ENCODE measurements around the gene GPC3. TPM values are rescaled to one million over a fixed set of nuclear protein-coding genes. Genes with fewer than 3 reads are reported as not detected.
"Not testable (repeated sequence)": the region's sequence is repeated elsewhere in the genome, so short reads cannot be mapped to it uniquely, and the experiment has no call there.

GPC3 gene
- total RNA-seq, 1 donor: not detected

DNA sequence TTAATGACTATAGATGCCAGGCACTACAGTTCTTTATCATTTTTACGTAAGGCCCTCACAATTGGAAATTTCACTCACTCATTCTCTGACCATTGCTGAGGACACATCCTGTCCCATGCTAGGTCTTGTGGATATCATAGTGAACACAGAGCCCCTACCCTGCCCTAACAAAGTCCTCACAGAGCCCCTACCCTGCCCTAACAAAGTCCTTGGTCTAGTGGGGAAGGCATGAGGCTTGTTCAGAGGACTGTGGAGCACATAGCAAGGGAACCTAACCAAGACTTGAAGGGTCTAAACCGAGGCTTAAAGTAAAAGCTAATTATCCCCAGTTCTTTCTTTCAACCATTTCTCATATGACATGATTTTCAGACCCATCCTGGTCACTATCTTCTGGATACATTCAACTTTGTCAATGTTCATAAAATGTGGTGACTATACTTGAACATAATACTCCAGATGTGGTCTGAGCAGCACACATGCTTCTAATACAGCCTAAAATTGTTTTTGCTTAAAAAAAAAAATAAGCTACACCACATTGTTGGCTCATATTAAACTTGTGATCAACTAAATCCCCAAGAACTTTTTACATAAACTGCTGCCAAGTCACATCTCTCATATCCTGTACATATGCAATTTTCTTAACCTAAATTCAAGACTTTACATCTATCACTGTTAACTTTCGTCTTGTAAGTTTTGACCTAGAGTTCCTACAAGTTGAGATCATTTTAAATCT is 77.0 kb downstream of the GPC3 start:
- no peak for DNase-seq (ENCODE audit: low read depth)
- H3K4me3 ChIP-seq (ENCODE audit: low read depth, low read length): no peak overlapping the region
- no peak for TF ChIP-seq CTCF (IDR thresholded peaks at IDR 0.05; ENCODE audit: insufficient read depth, low read depth, low read length)

GRCh38 chrX:133907606-133908005 is 77.8 kb downstream of the GPC3 start:
- TF ChIP-seq CTCF (IDR thresholded peaks at IDR 0.05; ENCODE audit: insufficient read depth, low read depth, low read length): no peak
- H3K4me3 ChIP-seq (ENCODE audit: low read depth, low read length): no peak overlapping the region

DNA sequence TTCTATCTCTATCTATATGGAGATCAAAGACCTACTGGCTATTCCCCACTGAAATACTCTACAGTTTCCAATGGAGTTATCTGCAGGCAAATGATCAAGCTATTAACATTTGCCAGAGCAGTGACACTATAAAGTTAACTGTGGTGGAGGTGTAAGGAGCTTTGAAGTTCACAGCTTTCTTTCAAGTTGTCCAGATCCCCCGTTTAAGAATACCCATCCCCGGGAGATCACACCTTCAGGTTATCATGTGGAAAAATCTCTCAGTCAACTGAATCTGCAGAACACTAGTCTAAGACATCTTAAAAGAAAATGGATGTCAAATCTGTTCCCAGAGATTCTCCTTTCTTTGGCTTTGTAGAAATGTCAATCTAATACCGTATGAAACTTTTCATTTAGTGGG is 80.1 kb downstream of the GPC3 start:
- no peak for DNase-seq (ENCODE audit: low read depth)
- H3K4me3 ChIP-seq (ENCODE audit: low read depth, low read length): no peak overlapping the region
- TF ChIP-seq CTCF (IDR thresholded peaks at IDR 0.05; ENCODE audit: insufficient read depth, low read depth, low read length): no peak

More at GRCh38 chrX:133907606-133908005, 77.8 kb downstream of the GPC3 start:
- DNase-seq (ENCODE audit: low read depth): no peak

DNA sequence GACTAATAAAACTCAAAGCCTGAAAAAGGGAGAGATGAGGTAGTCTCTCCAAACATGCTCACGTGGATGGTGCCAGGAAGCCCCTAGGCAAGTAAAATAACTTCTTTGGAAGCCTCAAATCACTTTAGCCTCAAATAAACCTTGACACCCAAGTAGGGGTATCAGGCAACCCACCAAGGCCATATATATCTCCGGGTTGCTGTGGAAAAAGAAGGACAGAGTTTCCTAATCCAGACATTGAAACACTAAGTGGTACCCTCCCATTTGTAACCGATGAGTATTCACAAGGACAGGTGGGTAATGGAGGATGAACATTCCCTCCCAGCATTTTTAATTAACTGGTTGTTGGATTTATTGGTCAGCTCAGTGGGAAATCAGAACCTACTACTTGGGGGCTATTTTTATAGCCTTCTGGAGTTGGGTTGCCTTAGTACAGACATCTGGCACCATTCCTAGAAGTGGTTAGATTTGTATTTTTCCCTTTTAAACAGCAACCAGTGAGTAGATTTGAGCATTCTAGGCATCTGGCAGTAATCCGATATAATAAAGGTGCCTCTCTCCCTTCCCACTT is 87.7 kb downstream of the GPC3 start:
- TF ChIP-seq CTCF (IDR thresholded peaks at IDR 0.05; ENCODE audit: insufficient read depth, low read depth, low read length): no peak
- H3K4me3 ChIP-seq (ENCODE audit: low read depth, low read length): no peak overlapping the region
- no peak for DNase-seq (ENCODE audit: low read depth)

DNA sequence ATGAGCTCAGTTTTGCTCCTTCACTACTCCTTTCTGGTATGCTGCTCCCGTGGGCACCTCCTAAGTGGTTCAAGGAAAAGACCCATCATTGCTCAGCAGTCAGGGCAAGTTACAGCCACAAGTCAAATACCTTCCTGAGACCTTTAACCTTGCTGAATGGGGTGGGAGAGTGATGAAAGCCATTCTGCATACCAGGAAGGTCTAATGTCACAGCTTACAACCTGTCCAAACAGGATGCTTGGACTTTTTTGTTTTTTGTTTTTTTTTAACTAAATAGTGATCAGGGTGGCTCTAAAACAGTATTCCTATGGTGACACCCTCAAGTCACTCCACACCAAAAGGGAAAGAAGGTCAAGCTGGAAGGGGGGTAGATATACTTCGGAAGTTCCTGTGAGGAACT is 93.1 kb downstream of the GPC3 start:
- DNase-seq (ENCODE audit: low read depth): no peak
- TF ChIP-seq CTCF (IDR thresholded peaks at IDR 0.05; ENCODE audit: insufficient read depth, low read depth, low read length): no peak
- H3K4me3 ChIP-seq (ENCODE audit: low read depth, low read length): no peak overlapping the region

GRCh38 chrX:133888984-133889383 is 96.4 kb downstream of the GPC3 start:
- H3K4me3 ChIP-seq (ENCODE audit: low read depth, low read length): no peak overlapping the region
- no peak for DNase-seq (ENCODE audit: low read depth)
- TF ChIP-seq CTCF (IDR thresholded peaks at IDR 0.05; ENCODE audit: insufficient read depth, low read depth, low read length): no peak

DNA sequence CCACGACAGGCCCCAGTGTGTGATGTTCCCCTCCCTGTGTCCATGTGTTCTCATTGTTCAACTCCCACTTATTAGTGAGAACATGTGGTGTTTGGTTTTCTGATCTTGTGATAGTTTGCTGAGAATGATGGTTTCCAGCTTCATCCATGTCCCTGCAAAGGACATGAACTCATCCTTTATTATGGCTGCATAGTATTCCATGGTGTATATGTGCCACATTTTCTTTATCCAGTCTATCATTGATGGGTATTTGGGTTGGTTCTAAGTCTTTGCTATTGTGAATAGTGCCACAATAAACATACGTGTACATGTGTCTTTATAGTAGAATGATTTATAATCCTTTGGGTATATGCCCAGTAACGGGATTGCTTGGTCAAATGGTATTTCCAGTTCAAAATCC is 97.3 kb downstream of the GPC3 start:
- not testable (repeated sequence) for H3K4me3 ChIP-seq (ENCODE audit: low read depth, low read length); DNase-seq (ENCODE audit: low read depth)
